ENCODE data around the gene OR10R2.

The OR10R2 gene

GRCh38 chr1:158527190-158527815 is 55.3 kb downstream of the OR10R2 start:
- no peaks in the 10 kb centered on the region for H3K79me2 ChIP-seq (ENCODE audit: control insufficient read depth, insufficient read depth, low read length, unreplicated experiment)
- H3K4me3 ChIP-seq (ENCODE audit: low read depth, low read length), result no peak overlapping the region
- peaks cover 24% of the 10 kb centered on the region for H3K27me3 ChIP-seq (ENCODE audit: insufficient read depth, low read length)
- H3K36me3 ChIP-seq (ENCODE audit: insufficient read depth, low read length), result no peaks in the 10 kb centered on the region
- no peaks in the 10 kb centered on the region for H3K4me1 ChIP-seq (ENCODE audit: control insufficient read depth, insufficient read depth, low read length, unreplicated experiment)
- H3K27ac ChIP-seq (ENCODE audit: low read depth, low read length), result no peak overlapping the region
- no peak overlapping the region for H2AFZ ChIP-seq (ENCODE audit: low read length, unreplicated experiment)

All from ACC112 (cell line).